Gastrocnemius medialis (tissue), 4 donors: ENCODE data around the gene CASQ2.

Experiments
- POLR2A ChIP-seq, 2 donors: fragments of 450-650 bp; IDR thresholded peaks; one replicate each; pipeline ENCODE4 v1.6.1; 2017; ENCODE audit warnings: antibody characterized with exemption in 2 of 2, mild to moderate bottlenecking in 2 of 2, moderate library complexity in 2 of 2
- TF ChIP-seq, protein P1 (sequence below), 5 experiments: fragments of 450-650 bp in 3 of 5; fragments of 200-600 bp in 2 of 5; sonication (generic) in 2 of 5; IDR thresholded peaks in 4 of 5; conservative IDR thresholded peaks in 1 of 5; 1 replicate in 4 of 5; 2 replicates in 1 of 5; pipeline ENCODE4 v1.5.1; 2016 to 2019; ENCODE audit warnings: antibody characterized with exemption in 5 of 5, mild to moderate bottlenecking in 3 of 5, moderate library complexity in 3 of 5

DNA sequence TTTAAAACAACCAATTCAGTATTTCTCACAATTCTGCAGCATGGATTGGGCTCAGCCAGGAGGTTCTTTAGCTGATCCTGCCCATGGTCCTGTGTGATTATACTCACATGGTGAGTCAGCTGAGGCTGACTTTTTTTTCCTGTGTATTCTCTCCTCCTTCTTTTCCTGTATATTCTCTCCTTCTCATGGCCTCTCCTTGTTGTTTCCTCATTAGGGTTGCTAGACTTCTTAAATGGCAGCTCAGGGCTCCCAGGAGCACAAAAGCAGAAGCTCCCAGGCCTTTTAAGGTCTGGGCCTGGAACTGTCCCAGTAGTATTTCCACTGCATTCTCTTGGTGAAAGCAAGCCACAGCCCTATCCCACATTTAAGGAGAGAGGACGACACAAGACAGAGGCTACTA is 99.9 kb downstream of the CASQ2 start:
- no peak for TF ChIP-seq POLR2A (IDR thresholded peaks at IDR 0.05)
- TF ChIP-seq, protein P1, sequence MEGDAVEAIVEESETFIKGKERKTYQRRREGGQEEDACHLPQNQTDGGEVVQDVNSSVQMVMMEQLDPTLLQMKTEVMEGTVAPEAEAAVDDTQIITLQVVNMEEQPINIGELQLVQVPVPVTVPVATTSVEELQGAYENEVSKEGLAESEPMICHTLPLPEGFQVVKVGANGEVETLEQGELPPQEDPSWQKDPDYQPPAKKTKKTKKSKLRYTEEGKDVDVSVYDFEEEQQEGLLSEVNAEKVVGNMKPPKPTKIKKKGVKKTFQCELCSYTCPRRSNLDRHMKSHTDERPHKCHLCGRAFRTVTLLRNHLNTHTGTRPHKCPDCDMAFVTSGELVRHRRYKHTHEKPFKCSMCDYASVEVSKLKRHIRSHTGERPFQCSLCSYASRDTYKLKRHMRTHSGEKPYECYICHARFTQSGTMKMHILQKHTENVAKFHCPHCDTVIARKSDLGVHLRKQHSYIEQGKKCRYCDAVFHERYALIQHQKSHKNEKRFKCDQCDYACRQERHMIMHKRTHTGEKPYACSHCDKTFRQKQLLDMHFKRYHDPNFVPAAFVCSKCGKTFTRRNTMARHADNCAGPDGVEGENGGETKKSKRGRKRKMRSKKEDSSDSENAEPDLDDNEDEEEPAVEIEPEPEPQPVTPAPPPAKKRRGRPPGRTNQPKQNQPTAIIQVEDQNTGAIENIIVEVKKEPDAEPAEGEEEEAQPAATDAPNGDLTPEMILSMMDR (IDR thresholded peaks at IDR 0.05 in 4 of 5, conservative IDR thresholded peaks at IDR 0.05 in 1 of 5) = no peak
